ENCODE results near the gene HSPG2. TPM values are rescaled to one million over a fixed set of nuclear protein-coding genes. Genes with fewer than 3 reads are reported as not detected.

Gene HSPG2
- total and polyA plus RNA-seq, 10 of the 15 experiments (the other 5 are each of a cell fraction or from before 2014, with no cell fraction given), result 0.30 to 3.4 (median 0.73) TPM; not detected in 2

DNA sequence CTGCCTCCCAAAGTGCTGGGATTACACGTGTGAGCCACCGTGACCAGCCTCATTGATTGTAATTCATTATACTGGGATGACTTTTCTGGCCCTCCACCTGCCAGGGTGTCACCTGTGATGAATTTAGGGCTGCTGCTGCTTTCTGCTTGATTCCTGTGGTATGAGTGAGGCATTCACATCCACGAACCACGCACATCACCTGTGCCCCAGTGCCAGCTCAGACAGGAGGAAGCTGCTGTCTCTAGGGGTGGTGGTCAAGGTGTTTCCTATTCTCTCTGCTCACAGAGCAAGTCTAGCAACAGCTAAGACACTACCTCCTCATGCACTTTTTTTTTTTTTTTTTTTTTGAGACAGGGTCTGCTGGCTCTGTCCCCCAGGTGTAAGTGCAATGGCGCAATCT lies 137.4 kb downstream of the HSPG2 start (continued):
- TF ChIP-seq, protein P1, sequence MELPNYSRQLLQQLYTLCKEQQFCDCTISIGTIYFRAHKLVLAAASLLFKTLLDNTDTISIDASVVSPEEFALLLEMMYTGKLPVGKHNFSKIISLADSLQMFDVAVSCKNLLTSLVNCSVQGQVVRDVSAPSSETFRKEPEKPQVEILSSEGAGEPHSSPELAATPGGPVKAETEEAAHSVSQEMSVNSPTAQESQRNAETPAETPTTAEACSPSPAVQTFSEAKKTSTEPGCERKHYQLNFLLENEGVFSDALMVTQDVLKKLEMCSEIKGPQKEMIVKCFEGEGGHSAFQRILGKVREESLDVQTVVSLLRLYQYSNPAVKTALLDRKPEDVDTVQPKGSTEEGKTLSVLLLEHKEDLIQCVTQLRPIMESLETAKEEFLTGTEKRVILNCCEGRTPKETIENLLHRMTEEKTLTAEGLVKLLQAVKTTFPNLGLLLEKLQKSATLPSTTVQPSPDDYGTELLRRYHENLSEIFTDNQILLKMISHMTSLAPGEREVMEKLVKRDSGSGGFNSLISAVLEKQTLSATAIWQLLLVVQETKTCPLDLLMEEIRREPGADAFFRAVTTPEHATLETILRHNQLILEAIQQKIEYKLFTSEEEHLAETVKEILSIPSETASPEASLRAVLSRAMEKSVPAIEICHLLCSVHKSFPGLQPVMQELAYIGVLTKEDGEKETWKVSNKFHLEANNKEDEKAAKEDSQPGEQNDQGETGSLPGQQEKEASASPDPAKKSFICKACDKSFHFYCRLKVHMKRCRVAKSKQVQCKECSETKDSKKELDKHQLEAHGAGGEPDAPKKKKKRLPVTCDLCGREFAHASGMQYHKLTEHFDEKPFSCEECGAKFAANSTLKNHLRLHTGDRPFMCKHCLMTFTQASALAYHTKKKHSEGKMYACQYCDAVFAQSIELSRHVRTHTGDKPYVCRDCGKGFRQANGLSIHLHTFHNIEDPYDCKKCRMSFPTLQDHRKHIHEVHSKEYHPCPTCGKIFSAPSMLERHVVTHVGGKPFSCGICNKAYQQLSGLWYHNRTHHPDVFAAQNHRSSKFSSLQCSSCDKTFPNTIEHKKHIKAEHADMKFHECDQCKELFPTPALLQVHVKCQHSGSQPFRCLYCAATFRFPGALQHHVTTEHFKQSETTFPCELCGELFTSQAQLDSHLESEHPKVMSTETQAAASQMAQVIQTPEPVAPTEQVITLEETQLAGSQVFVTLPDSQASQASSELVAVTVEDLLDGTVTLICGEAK (IDR thresholded peaks at IDR 0.05; ENCODE audit: borderline replicate concordance), result no peak
- TF ChIP-seq EP300 (IDR thresholded peaks at IDR 0.05; ENCODE audit: borderline replicate concordance in 1 of 2, control insufficient read depth in 1 of 2, low read depth in 2 of 2, low read length in 2 of 2) (no peak), FOXM1 (IDR thresholded peaks at IDR 0.05; ENCODE audit: low read depth, low read length) (no peak)

DNA sequence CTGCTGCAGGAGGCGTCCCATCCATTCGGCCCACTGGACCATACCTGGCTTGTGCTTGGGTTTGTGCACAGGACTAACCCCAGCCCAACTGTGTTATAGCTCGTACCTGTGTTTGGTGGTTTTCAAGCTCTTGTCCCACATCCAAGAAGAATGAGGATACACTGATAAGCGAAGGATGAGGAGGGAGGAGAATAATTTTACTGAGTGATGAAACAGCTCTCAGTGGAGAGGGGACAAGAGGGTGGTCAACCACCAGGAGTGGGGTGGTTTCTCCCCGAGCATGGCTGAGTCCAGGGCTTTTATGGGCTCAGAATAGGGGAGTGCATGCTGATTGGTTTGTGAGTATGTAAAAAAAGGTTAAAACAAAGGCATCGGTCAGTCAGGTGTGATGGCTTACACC lies 142.0 kb downstream of the HSPG2 start:
- Histone ChIP-seq H3K9me3 (replicated peaks; ENCODE audit: control insufficient read depth, insufficient read depth, low read length) (peaks cover 10% of the 10 kb centered on the region; the same call in 2 of the 3 replicates), H3K27ac (ENCODE audit: control insufficient read depth, insufficient read depth) (no peak overlapping the region), H3K36me3 (ENCODE audit: control insufficient read depth in 2 of 2, insufficient read depth in 2 of 2, low read length in 1 of 2) (no peaks in the 10 kb centered on the region), H3K79me2 (ENCODE audit: control insufficient read depth, insufficient read depth, low read length) (no peaks in the 10 kb centered on the region), H4K20me1 (ENCODE audit: control insufficient read depth, insufficient read depth) (no peaks in the 10 kb centered on the region), H3K4me2 (ENCODE audit: control insufficient read depth, insufficient read depth) (no peak overlapping the region), H3K9ac (ENCODE audit: control insufficient read depth, insufficient read depth, low read length) (no peak overlapping the region), H3K4me1 (ENCODE audit: control insufficient read depth, insufficient read depth, low read length) (peaks cover 21% of the 10 kb centered on the region), H2AFZ (ENCODE audit: control insufficient read depth, low read depth, low read length) (no peak overlapping the region), H3K27me3 (replicated peaks in 1 of 2; ENCODE audit: control insufficient read depth in 2 of 2, insufficient read depth in 2 of 2, low read length in 1 of 2) (no peaks in the 10 kb centered on the region), H3K4me3 (no peak overlapping the region)
- ATAC-seq, result no peak
- RAD21 ChIA-PET (ENCODE audit: unreplicated experiment), result no interaction called here
- POLR2A ChIA-PET, result no interaction called here
- no peak for FAIRE-seq
- BruUV-seq (replicated peaks), result no TSS peak
- DNase-seq (ENCODE audit: low read depth, low spot score), result no peak
- 81% methylated on average over 6 of the region's 6 CpGs for WGBS (ENCODE audit: insufficient coverage, insufficient replicate concordance, low lambda C conversion rate, missing lambda C conversion rate)
- SMC1A ChIA-PET (ENCODE audit: uncharacterized antibody, unreplicated experiment), result no interaction called here
- intact Hi-C loops (cut with micrococcal nuclease; ENCODE audit: unreplicated experiment) (no loop called here), in situ Hi-C loops (cut with MboI) (loop anchor here (25.0 kb wide), 1 partner anchor 1792 kb away; no protein-coding TSS in a partner anchor)
- CTCF ChIA-PET, result no interaction called here
- TF ChIP-seq NRF1 (conservative IDR thresholded peaks at IDR 0.05; ENCODE audit: low read depth, low read length), result no peak
- TF ChIP-seq JUND (IDR thresholded peaks at IDR 0.05; ENCODE audit: low read depth, low read length), result no peak
- no peak for TF ChIP-seq NBN (IDR thresholded peaks at IDR 0.05)
- no peak for TF ChIP-seq ZNF384 (IDR thresholded peaks at IDR 0.05; ENCODE audit: borderline replicate concordance, low read depth, low read length)
- no peak for TF ChIP-seq SREBF2 (IDR thresholded peaks at IDR 0.05; ENCODE audit: low read length)
- TF ChIP-seq, protein P2, sequence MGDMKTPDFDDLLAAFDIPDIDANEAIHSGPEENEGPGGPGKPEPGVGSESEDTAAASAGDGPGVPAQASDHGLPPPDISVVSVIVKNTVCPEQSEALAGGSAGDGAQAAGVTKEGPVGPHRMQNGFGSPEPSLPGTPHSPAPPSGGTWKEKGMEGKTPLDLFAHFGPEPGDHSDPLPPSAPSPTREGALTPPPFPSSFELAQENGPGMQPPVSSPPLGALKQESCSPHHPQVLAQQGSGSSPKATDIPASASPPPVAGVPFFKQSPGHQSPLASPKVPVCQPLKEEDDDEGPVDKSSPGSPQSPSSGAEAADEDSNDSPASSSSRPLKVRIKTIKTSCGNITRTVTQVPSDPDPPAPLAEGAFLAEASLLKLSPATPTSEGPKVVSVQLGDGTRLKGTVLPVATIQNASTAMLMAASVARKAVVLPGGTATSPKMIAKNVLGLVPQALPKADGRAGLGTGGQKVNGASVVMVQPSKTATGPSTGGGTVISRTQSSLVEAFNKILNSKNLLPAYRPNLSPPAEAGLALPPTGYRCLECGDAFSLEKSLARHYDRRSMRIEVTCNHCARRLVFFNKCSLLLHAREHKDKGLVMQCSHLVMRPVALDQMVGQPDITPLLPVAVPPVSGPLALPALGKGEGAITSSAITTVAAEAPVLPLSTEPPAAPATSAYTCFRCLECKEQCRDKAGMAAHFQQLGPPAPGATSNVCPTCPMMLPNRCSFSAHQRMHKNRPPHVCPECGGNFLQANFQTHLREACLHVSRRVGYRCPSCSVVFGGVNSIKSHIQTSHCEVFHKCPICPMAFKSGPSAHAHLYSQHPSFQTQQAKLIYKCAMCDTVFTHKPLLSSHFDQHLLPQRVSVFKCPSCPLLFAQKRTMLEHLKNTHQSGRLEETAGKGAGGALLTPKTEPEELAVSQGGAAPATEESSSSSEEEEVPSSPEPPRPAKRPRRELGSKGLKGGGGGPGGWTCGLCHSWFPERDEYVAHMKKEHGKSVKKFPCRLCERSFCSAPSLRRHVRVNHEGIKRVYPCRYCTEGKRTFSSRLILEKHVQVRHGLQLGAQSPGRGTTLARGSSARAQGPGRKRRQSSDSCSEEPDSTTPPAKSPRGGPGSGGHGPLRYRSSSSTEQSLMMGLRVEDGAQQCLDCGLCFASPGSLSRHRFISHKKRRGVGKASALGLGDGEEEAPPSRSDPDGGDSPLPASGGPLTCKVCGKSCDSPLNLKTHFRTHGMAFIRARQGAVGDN (IDR thresholded peaks at IDR 0.05), result no peak
- TF ChIP-seq, protein P3, sequence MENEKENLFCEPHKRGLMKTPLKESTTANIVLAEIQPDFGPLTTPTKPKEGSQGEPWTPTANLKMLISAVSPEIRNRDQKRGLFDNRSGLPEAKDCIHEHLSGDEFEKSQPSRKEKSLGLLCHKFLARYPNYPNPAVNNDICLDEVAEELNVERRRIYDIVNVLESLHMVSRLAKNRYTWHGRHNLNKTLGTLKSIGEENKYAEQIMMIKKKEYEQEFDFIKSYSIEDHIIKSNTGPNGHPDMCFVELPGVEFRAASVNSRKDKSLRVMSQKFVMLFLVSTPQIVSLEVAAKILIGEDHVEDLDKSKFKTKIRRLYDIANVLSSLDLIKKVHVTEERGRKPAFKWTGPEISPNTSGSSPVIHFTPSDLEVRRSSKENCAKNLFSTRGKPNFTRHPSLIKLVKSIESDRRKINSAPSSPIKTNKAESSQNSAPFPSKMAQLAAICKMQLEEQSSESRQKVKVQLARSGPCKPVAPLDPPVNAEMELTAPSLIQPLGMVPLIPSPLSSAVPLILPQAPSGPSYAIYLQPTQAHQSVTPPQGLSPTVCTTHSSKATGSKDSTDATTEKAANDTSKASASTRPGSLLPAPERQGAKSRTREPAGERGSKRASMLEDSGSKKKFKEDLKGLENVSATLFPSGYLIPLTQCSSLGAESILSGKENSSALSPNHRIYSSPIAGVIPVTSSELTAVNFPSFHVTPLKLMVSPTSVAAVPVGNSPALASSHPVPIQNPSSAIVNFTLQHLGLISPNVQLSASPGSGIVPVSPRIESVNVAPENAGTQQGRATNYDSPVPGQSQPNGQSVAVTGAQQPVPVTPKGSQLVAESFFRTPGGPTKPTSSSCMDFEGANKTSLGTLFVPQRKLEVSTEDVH (IDR thresholded peaks at IDR 0.05; ENCODE audit: low read depth, partially characterized antibody), result no peak
- TF ChIP-seq ZNF274 (IDR thresholded peaks at IDR 0.05; ENCODE audit: insufficient read depth, insufficient read length), result no peak
- no peak for TF ChIP-seq RAD21 (IDR thresholded peaks at IDR 0.05; ENCODE audit: insufficient read depth, low read depth, low read length)

Data from GM12878 (cell line).